IMR-90 (cell line): ENCODE data around the gene IL6ST.

ENCODE experiments used
- BHLHE40 ChIP-seq: fragments of 150-350 bp; IDR thresholded peaks from 2 replicates; pipeline ENCODE4 v1.6.1; 2016; ENCODE audit warnings: mild to moderate bottlenecking, low read depth, low read length
- CEBPB ChIP-seq: IDR thresholded peaks from 2 replicates; pipeline ENCODE4 v1.6.1; 2012; ENCODE audit warnings: low read depth, low read length, improper control_type of control experiment
- CTCF ChIP-seq: conservative IDR thresholded peaks from 2 replicates; pipeline ENCODE4 v1.5.1; 2012; ENCODE audit warnings: mild to moderate bottlenecking, low read depth, low read length, improper control_type of control experiment
- MAZ ChIP-seq: IDR thresholded peaks from 2 replicates; pipeline ENCODE4 v1.6.1; 2012; ENCODE audit warnings: low read depth, mild to moderate bottlenecking, low read length, improper control_type of control experiment, moderate library complexity, borderline replicate concordance
- POLR2A ChIP-seq: IDR thresholded peaks from 2 replicates; pipeline ENCODE4 v1.6.1; 2012; ENCODE audit warnings: mild to moderate bottlenecking, low read depth, low read length
- RCOR1 ChIP-seq: IDR thresholded peaks from 2 replicates; pipeline ENCODE4 v1.6.1; 2012; ENCODE audit warnings: mild to moderate bottlenecking, low read length, improper control_type of control experiment; ENCODE audit not compliant: insufficient replicate concordance
- SMC3 ChIP-seq: fragments of 150-350 bp; IDR thresholded peaks from 2 replicates; pipeline ENCODE4 v1.6.1; 2016; ENCODE audit warnings: low read depth, mild to moderate bottlenecking, antibody characterized with exemption, low read length, moderate library complexity

- TF ChIP-seq CEBPB, result no peak
- TF ChIP-seq CTCF, result no peak
- TF ChIP-seq MAZ, result no peak
- no peak for TF ChIP-seq RCOR1
- no peak for TF ChIP-seq BHLHE40
- no peak for TF ChIP-seq POLR2A
- no peak for TF ChIP-seq SMC3
Measured at GRCh38 chr5:55885359-55885758, 109.4 kb downstream of the IL6ST start.
